Kidney glomerular epithelial cell (primary cell): ENCODE measurements around the gene CPNE5.

ENCODE experiments used
- DNase-seq: peaks from one replicate; lab custom pipeline; 2025; lab: John Stamatoyannopoulos, UW

CPNE5 gene

GRCh38 chr6:36700071-36700812 lies 139.0 kb downstream of the CPNE5 start:
- DNase-seq = no peak

- no peak for DNase-seq
Observed at GRCh38 chr6:36699348-36699747, 139.9 kb downstream of the CPNE5 start.

GRCh38 chr6:36698871-36699271 lies 140.4 kb downstream of the CPNE5 start:
- DNase-seq = no peak

GRCh38 chr6:36698196-36698595 lies 141.0 kb downstream of the CPNE5 start:
- DNase-seq = no peak

- no peak for DNase-seq
Observed at GRCh38 chr6:36697481-36697903, 141.8 kb downstream of the CPNE5 start, which contains the start of gene RAB44. Gene RAB44 (plus strand): TSS chr6:36697826. CDS start chr6:36704236, 6,410 bp downstream.

- DNase-seq = no peak
Observed at GRCh38 chr6:36695414-36695813, 143.8 kb downstream of the CPNE5 start.

- DNase-seq = no peak
Observed at GRCh38 chr6:36694616-36695015, 144.6 kb downstream of the CPNE5 start.

- DNase-seq = no peak
Observed at GRCh38 chr6:36692861-36693702, 146.2 kb downstream of the CPNE5 start.

- no peak for DNase-seq
Observed at GRCh38 chr6:36692220-36692619, 147.0 kb downstream of the CPNE5 start.

GRCh38 chr6:36691612-36692011 lies 147.6 kb downstream of the CPNE5 start:
- no peak for DNase-seq

- DNase-seq = no peak
Observed at GRCh38 chr6:36691011-36691410, 148.2 kb downstream of the CPNE5 start.
